Mammary epithelial cell (primary cell): ENCODE measurements around the gene DCLK3.
A peak's percentile ranks its signal among the peaks of the same experiment; 100 is the strongest.

Source experiments
- CTCF ChIP-seq, 2 donors: IDR thresholded peaks in 1 of 2; conservative IDR thresholded peaks in 1 of 2; 2 replicates each; pipeline ENCODE4 v1.5.1; 2011 to 2012; ENCODE audit warnings: inconsistent platforms in 2 of 2, low read length in 2 of 2, mild to moderate bottlenecking in 2 of 2, control low read depth in 1 of 2, low read depth in 1 of 2; ENCODE audit not compliant: insufficient read depth in 1 of 2; ENCODE audit errors: extremely low read depth in 1 of 2
- EZH2 ChIP-seq: IDR thresholded peaks from 2 replicates; pipeline ENCODE4 v1.6.1; 2012; ENCODE audit warnings: low read length, inconsistent platforms, borderline replicate concordance

- TF ChIP-seq CTCF (conservative IDR thresholded peaks at IDR 0.05 in 1 of 2, IDR thresholded peaks at IDR 0.05 in 1 of 2; ENCODE audit: extremely low read depth in 1 of 2, insufficient read depth in 1 of 2, low read depth in 1 of 2, low read length in 2 of 2) (peak; percentile 66 to 69), EZH2 (no peak)
These were observed 34.9 kb downstream of the DCLK3 start for GRCh38 chr3:36729204-36730056.
